SU-DHL-6 (cell line): ENCODE data around the gene ASH1L.

Experiments
- CTCF ChIP-seq: fragments of 200-600 bp; sonication (generic); IDR thresholded peaks from one replicate; pipeline ENCODE4 v1.5.1; 2017; ENCODE audit warnings: antibody characterized with exemption, mild to moderate bottlenecking, low read length, moderate library complexity; ENCODE audit not compliant: insufficient read depth, poor library complexity, severe bottlenecking
- EZH2phosphoT487 ChIP-seq: fragments of 200-600 bp; sonication (generic), shearing (Covaris generic); conservative IDR thresholded peaks from 2 replicates; pipeline ENCODE4 v1.6.1; 2018; ENCODE audit warnings: mild to moderate bottlenecking, antibody characterized with exemption, low read length, moderate library complexity, mixed read lengths

DNA sequence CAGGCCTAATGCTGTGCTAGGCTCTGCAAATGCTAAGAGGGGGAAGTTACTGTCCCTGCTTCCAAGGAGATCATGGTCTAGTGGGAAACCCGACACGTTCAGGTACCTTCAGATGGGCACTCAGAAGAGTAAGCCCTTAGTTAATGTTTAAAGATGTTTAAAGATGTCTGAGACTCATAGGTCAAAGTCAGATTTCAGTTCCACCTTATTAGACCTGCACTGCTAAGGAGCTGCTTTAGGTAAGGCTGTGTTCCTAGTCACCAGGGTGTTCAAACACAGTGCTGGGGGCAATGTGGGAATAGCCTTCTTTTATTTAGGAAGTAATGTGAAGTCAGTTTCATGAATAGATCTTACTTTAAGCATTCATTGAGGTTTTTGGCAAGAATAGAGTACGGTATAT, 245.7 kb downstream of the ASH1L start:
- TF ChIP-seq CTCF, result no peak
- no peak for TF ChIP-seq EZH2phosphoT487
